GM10248 (cell line): Measurements from ENCODE around the gene C19orf67.
"Not testable (repeated sequence)": the region's sequence is repeated elsewhere in the genome, so short reads cannot be mapped to it uniquely, and the experiment has no call there.

Experiments used
- CTCF ChIA-PET: fragments of 300-600 bp; sonication (Branson Sonifier 250); formaldehyde crosslinking; extraction: SDS; loops from one replicate; lab custom pipeline; 2021; ENCODE audit warnings: antibody characterized with exemption; lab: Yijun Ruan, JAX
- POLR2A ChIA-PET: fragments of 350-650 bp; sonication (Branson Sonifier 250); formaldehyde crosslinking; extraction: SDS; loops from one replicate; lab custom pipeline; 2020; ENCODE audit warnings: antibody characterized with exemption; lab: Yijun Ruan, JAX
- DNase-seq: peaks from one replicate; pipeline ENCODE4 v3.0.0; 2012; ENCODE audit errors: extremely low spot score
- CTCF ChIP-seq: IDR thresholded peaks from 2 replicates; pipeline ENCODE4 v1.5.1; 2012; ENCODE audit warnings: mild to moderate bottlenecking, low read depth; ENCODE audit errors: extremely low read depth, missing control alignments, control extremely low read depth

Gene C19orf67

GRCh38 chr19:14035706-14036105, 49.9 kb downstream of the C19orf67 start:
- TF ChIP-seq CTCF = no peak
- DNase-seq = no peak
- CTCF ChIA-PET = interaction anchor here (1.3 to 1.6 kb wide), 3 partner anchors 11 to 159 kb away, joined by 3 to 5 read pairs (median 5); partner anchors contain the start of gene NANOS3
- POLR2A ChIA-PET = interaction anchor here (0.7 kb wide), 1 partner anchor 482 kb away, joined by 5 read pairs; no protein-coding TSS in a partner anchor

GRCh38 chr19:14035159-14035558, 50.4 kb downstream of the C19orf67 start:
- ChIA-PET CTCF (interaction anchor here (1.3 to 1.4 kb wide), 2 partner anchors 24 to 158 kb away, joined by 3 to 5 read pairs; partner anchors contain the start of gene NANOS3), POLR2A (interaction anchor here (0.7 kb wide), 1 partner anchor 482 kb away, joined by 5 read pairs; no protein-coding TSS in a partner anchor)
- DNase-seq = not testable (repeated sequence)

GRCh38 chr19:14033946-14034345, 51.6 kb downstream of the C19orf67 start:
- ChIA-PET CTCF (interaction anchor here (1.2 to 3.4 kb wide), 2 partner anchors 15 to 152 kb away, joined by 3 to 11 read pairs; no protein-coding TSS in a partner anchor), POLR2A (no interaction called here)
- no peak for DNase-seq
- no peak for TF ChIP-seq CTCF

- POLR2A ChIA-PET = interaction anchor here (0.6 to 0.7 kb wide), 2 partner anchors 21 to 26 kb away, joined by 3 to 4 read pairs; partner anchors contain the start of gene RFX1
- TF ChIP-seq CTCF = peak; percentile 85
- peak; percentile 81 for DNase-seq
- CTCF ChIA-PET = interaction anchor here (0.6 to 3.4 kb wide), 27 partner anchors 10 to 316 kb away, joined by 3 to 25 read pairs (median 4); partner anchors contain the start of gene MISP3
Measured at GRCh38 chr19:14031719-14032480, 53.7 kb downstream of the C19orf67 start, which contains the start of gene IL27RA. Gene IL27RA, plus strand, starts transcription at chr19:14031762. Its CDS starts 111 bp downstream, at chr19:14031873.
